GM19468 (cell line): ENCODE data around the gene NUDT16L1.
"Not testable (repeated sequence)": the region's sequence is repeated elsewhere in the genome, so short reads cannot be mapped to it uniquely, and the experiment has no call there.

Source experiments
- ATAC-seq: cut with Tn5 transposase; IDR thresholded peaks from one replicate; pipeline ENCODE4 v1.9.1; 2021; ENCODE audit warnings: mild to moderate bottlenecking, moderate library complexity, moderate number of reproducible peaks; ENCODE audit not compliant: unreplicated experiment; ENCODE audit errors: extremely low read depth

The NUDT16L1 gene

DNA sequence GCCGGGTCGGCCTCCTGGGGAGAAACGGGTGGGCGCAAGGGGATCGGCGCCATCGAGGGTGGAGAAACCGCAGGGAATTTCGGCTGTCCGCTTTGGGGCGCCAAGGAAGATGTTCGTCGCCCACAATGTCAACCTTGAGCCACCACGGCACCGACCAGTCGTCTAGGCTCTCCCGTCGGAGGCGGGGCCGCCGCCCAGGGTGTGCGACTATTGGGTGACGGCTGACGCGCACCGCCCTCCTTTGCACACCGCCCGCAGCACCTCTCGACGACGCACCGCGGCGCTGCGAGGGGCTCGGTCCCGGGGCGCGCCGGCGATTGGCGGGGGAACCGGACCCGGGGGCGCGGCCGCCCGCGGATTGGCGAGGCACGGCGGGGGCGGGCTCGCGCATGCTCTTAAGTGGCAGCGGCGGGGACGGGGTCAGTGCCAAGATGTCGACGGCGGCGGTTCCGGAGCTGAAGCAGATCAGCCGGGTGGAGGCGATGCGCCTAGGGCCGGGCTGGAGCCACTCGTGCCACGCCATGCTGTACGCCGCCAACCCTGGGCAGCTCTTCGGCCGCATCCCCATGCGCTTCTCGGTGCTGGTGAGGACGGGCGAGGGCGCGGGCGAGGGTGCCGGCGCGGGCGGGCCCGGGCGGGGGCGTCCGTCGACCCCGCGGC is at the start of gene NUDT16L1:
Gene NUDT16L1 (plus strand): TSS at position 267 of the 660 bp plus-strand sequence. CDS start 165 bp downstream, at position 432.
- ATAC-seq, result peak; percentile 85

DNA sequence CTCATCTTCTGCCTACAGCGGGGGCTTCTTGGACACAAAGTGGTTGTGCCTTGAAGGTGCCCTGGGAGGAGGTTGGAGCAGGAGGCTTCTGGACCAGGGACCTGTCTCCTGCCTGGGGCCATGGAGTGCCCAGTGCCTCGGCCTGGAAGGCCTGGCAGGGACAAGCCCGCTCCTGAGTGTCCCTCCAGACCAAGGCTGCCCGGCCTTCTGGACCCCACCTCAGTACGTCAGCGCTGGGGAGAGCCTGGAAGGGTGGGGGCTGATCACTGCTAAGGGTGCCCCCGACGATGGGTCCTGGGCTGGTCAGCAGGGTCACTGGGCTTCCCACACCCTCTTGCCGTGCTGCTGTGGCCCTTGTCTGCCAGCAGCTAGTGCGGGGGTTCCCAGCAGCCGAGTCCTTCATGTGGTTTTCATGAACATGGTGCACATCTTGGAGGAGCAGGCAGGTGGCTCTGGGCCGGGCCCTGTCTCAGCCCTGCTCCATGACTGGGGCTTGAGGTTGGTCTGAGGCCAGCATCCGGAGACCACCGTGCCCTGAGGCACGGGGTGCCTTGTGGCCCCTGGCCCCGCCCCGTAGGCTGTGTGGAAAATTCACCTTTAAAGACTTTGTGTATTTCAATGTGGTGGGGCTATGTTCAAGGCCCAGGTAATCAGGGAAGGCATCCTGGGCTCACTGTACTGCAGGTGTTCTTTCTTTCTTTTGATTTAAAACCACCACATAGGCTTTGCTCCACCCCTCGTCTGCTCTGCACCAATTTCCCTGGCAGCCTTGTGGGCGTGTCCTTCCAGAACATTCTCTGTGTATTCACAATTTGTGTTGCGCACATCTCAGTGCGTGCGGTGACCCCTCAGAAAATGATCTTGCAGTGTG is 46.4 kb upstream of the NUDT16L1 start:
- no peak for ATAC-seq

GRCh38 chr16:4647644-4647980 is 45.8 kb upstream of the NUDT16L1 start:
- no peak for ATAC-seq

DNA sequence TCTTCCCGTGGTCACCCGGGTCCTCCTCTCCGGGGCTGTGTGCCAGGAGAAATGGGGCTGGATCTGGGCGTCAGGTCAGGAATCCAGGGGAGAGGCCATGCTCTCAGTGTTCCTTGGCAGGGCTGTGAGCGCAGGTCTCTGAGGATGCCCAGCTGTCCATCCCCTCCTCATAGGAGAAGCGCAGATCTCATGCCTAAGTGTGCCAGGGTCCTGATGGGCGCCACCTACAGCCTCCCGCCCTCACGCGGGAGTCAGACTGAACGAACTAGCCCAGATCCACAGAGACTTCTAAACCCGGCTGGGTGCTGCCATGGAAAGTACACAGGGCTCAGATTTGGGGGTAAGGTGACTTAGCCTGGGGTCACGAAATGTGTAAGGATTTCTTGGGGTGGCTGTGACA is 44.4 kb upstream of the NUDT16L1 start:
- ATAC-seq, result no peak

DNA sequence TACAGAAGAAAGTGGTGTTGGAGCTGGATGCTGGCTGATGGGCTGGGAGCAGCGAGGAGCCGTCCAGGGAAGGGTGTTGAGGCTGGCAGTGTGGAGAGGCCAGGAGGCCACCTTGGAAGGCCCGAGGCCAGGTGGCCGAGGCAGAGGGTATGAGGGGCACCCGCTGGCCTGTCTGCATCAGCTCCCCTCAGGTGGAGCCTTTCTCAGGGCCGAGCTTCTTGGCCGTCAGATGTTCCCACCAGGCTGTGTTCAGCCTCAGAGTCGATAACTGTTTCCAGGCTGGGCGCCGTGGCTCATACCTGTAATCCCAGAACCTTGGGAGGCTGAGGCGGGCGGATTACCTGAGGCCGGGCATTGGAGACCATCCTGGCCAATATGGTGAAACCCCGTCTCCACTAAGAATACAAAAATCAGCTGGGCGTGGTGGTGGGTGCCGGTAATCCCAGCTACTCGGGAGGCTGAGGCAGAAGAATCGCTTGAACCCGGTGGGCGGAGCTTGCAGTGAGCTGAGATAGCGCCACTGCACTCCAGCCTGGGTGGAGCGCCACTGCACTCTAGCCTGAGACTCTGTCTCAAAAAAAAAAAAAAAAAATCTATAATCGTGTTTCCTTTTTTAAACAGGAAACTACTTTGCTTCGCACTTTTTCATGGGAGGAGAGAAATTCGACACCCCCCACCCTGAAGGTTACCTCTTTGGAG is 43.5 kb upstream of the NUDT16L1 start:
- ATAC-seq, result no peak

GRCh38 chr16:4650443-4651074 is 42.8 kb upstream of the NUDT16L1 start:
- ATAC-seq, result not testable (repeated sequence)

GRCh38 chr16:4651827-4652226 is 41.5 kb upstream of the NUDT16L1 start:
- no peak for ATAC-seq

- no peak for ATAC-seq
Measured at GRCh38 chr16:4652561-4652960, 40.8 kb upstream of the NUDT16L1 start.

DNA sequence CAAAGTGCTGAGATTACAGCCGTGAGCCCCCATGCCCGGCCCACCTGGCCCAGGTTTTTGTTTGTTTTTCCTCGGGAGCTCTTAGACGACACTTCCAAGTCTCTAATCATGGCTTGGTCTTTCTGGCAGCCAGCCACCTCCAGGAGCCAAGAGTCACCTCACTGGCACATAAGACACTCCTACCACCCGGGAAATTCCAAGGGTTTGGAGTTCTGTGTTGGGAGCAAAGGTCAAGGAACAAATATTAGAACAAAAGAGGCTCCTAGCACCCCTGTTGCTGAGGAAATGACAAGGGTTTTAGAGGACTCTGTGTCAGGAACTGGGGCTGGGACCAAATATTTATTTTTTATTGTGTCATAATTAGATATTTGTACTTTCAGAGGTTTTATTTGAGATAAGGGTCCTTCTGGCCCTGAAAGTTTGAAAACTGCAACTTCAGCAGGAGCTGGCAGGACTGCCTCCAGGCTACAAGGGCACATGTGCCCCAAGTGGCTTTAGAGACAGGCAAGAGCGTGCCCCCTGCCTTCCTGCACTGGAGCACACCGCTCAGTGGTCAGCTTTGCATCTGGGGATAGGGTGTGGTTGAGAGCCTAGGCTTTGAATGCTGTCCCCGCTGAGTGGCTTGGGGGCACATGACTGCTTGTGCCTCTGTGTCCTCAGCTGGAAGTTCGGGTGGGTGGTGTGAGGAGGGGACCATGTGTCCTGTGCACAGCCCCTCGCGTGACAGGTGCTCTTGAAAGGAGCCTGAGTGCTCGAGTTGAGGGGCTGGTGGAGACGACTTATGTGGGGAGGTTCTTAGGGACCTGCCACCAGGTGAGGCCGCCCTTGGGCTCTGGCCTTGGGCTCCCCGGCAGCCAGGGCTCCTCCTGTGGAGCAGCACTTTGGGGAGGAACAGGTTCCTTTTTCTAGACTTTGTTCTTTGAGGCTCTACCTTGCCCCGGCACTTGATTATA is 39.1 kb upstream of the NUDT16L1 start:
- ATAC-seq, result no peak

DNA sequence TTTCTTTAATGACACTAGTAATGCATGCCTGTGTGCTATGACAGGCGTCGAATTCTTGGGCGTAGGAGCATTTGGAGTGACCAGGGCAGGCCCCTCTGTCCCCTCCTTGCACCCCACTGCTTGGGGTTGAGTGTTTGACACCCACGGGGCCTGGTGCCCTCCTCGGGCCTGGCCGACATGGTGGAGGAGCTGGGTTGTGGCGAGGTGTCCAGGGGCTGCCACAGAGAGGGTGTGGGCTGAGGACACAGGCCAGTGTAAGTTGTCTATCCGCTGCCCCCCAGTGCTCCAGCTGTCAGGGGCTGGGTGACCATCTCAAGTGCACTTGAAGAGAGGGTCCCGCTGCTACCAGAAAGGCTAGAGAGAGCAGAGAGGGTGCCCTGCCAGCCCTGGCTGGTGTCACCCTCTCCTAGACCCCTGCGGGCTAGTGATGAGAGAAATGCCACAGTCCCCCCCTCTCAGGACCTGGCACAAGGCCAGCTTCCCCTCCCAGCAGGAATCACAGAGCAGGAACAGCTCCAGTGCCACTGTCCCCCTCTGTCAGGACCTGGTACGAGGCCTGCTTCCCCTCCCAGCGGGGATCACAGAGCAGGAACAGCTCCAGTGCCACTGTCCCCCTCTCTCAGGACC is 38.3 kb upstream of the NUDT16L1 start:
- no peak for ATAC-seq

GRCh38 chr16:4655801-4656200 is 37.6 kb upstream of the NUDT16L1 start:
- ATAC-seq, result no peak

DNA sequence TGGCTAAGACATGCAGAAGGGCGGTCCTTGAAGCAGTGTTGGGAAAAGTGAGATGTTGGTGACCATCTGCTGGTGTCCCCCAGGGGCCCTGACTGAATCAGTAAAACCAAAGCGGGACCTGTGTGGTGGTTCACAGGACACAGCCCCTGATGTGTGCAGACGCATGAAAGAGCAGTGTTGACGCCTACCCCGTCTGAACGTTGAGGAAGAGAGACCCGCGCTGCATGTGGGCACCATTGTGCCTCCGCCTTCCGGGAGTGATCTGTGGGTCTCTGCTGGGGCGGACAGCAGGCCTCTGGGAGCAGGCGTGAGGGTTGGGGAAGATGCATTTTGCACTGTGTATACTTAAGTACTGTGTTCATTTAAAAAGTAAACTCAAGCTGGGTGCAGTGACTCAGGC is 37.1 kb upstream of the NUDT16L1 start:
- no peak for ATAC-seq

GRCh38 chr16:4656695-4657686 is 36.4 kb upstream of the NUDT16L1 start:
- ATAC-seq, result no peak

DNA sequence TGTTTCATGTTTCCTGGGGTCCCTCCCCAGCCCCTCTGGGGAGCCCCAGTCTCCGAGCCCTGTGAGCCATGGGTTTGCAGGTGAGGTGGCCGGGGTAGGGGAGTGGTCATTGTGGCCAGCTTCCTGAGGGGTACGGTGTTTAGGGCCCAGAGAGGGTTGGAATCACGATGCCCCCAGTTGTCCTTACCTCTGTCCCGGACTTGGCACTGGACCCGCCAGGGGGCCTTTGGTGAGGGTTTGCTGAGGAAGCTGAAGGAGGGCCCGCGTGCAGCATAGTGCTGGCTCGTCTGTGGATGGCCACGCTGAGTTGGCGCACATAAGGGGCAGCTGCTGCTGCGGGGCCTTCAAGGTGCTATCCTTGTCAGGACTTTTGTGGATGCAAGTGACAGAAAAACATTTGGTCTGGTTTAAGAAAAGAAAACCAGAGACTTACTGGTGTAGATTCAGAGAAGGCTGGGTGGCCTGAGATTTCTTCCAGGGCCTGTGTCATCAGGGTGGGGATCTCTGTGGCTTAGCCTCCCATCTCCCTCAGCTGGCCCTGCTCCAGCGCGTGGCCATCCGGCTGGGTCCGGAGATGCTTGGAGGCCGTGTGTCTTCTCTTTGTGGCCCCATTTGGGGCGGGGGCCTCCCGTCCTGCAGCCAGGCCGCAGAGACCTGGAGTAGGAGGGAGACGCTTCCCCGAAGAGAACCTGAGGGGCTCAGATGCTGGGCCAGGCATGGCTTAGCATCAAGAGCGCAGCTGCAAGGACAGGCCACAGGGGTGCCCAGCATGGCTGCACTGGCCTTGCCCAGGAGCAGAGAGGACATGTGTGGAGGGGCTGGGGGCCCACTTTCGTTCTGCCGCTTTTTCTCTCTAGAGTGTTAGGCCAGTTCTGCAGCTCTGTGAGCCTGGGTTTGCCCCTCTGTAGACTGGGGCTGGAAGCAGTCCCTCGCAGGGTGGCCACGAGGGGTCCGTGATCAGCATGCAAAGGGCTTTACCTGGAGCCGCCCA is 33.7 kb upstream of the NUDT16L1 start:
- ATAC-seq, result no peak

- no peak for ATAC-seq
Measured at GRCh38 chr16:4660454-4661007, 32.8 kb upstream of the NUDT16L1 start.

GRCh38 chr16:4661661-4662060 is 31.7 kb upstream of the NUDT16L1 start:
- ATAC-seq, result no peak

DNA sequence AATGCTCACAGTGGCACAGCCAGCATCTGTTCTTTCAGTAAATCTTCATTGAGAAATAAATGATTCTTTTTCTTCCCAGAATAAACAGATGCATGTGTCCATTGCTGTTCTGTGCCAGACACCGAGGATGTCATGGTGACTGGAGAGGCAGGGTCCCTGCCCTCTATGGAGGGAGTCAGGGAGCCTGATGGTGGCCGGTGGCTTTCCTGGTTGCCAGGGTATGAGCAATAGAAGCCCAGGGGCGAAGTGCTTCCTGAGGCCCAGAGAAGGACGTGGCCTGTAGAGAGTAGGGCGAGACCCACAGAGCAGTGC is 29.9 kb upstream of the NUDT16L1 start:
- ATAC-seq, result no peak
